GM10266 (cell line): Measurements from ENCODE around the gene BLZF1.
"Not testable (repeated sequence)": the region's sequence is repeated elsewhere in the genome, so short reads cannot be mapped to it uniquely, and the experiment has no call there.

ENCODE experiments used
- DNase-seq: peaks from one replicate; pipeline ENCODE4 v3.0.0; 2012; ENCODE audit errors: extremely low spot score
- TF ChIP-seq, protein P1 (sequence below): IDR thresholded peaks from 2 replicates; pipeline ENCODE4 v1.5.1; 2012; ENCODE audit warnings: mild to moderate bottlenecking, low read depth; ENCODE audit not compliant: control insufficient read depth, insufficient read depth; ENCODE audit errors: missing control alignments

Gene BLZF1

DNA sequence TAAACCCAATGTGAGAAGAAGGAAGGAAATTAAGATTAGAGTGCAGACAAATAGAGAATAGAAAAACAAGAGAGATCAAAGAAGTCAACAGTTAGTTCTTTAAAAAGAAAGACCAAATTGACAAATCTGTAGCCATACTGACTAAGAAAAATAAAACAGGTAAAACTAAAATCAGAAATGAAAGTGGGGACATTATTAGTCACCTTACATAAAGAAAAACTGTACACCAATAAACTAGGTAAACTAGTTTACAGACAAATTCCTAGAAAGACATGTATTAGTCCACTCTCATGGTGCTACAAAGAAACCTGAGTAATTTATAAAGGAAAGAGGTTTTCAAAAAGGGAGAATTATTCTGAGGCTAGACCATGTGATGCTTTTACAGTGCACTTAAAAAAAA lies 22.3 kb downstream of the BLZF1 start:
- TF ChIP-seq, protein P1, sequence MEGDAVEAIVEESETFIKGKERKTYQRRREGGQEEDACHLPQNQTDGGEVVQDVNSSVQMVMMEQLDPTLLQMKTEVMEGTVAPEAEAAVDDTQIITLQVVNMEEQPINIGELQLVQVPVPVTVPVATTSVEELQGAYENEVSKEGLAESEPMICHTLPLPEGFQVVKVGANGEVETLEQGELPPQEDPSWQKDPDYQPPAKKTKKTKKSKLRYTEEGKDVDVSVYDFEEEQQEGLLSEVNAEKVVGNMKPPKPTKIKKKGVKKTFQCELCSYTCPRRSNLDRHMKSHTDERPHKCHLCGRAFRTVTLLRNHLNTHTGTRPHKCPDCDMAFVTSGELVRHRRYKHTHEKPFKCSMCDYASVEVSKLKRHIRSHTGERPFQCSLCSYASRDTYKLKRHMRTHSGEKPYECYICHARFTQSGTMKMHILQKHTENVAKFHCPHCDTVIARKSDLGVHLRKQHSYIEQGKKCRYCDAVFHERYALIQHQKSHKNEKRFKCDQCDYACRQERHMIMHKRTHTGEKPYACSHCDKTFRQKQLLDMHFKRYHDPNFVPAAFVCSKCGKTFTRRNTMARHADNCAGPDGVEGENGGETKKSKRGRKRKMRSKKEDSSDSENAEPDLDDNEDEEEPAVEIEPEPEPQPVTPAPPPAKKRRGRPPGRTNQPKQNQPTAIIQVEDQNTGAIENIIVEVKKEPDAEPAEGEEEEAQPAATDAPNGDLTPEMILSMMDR: no peak
- no peak for DNase-seq

DNA sequence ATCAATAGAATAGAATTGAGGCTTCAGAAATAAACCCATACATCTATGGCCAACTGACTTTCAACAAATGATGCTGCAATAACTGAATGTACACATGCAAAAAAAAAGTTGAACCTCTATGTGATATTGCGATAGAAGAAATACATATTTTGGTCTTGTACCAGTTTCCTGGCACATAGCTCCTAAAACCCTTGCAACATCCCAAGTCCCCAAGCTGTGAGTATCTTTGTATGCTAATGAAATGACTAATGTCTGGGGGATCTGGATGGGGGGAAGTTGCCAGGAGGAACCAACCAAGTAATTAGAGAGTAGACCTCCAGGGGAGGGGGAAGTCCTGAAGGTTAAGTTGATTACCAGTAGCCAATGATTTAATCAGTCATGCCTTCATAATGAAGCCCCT lies 24.4 kb downstream of the BLZF1 start:
- DNase-seq: no peak
- TF ChIP-seq, protein P1: no peak

DNA sequence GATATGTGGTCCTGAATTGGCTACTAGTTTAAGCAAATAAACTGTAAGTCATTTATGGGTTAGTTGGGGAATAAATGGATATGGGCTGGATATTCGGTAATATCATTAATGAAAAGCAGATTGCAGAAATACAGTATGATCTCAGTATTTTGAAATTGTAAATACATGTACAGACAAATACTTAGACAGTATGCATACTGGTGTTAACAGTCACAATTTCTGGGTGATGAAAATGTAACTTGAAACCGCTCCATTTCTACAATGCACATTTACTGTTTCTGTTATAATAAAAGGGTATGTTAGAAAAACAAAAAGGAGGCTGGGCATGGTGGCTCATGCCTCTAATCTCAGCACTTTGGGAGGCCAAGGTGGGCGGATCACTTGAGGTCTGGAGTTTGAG lies 28.0 kb downstream of the BLZF1 start:
- TF ChIP-seq, protein P1: no peak
- DNase-seq: no peak

DNA sequence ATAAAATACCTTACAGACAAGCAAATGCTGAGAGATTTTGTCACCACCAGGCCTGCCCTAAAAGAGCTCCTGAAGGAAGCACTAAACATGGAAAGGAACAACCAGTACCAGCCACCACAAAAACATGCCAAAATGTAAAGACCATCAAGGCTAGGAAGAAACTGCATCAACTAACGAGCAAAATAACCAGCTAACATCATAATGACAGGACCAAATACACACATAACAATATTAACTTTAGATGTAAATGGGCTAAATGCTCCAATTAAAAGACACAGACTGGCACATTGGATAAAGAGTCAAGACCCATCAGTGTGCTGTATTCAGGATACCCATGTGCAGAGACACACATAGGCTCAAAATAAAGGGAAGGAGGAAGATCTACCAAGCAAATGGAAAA lies 34.6 kb downstream of the BLZF1 start:
- not testable (repeated sequence) for DNase-seq

DNA sequence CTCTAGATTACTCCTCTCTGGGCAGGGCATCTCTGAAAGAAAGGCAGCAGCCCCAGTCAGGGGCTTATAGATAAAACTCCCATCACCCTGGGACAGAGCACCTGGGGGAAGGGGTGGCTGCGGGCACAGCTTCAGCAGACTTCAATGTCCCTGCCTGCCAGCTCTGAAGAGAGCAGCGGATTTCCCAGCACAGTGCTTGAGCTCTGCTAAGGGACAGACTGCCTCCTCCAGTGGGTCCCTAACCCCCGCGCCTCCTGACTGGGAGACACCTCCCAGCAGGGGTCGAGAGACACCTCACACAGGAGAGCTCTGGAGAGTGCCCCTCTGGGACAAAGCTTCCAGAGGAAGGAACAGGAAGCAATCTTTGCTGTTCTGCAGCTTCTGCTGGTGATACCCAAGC lies 40.3 kb downstream of the BLZF1 start:
- not testable (repeated sequence) for DNase-seq

DNA sequence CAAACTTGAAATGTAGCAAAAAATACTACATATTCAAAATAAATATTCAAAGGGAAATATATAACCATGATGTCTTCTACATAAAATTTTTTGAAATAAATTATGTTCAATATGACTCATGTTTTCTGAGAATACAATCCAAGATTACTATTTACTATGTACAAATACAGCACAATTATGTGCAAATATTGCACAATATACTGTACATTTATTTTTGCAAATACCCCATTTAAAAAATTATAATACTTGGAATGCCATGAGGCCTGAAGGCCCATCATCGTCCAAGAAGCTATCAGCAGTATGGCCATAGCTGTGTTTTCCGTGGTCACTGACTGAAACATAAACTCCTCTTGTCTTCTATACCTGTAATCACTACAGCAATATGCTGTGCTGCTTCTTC lies 47.0 kb downstream of the BLZF1 start:
- DNase-seq: no peak
- TF ChIP-seq, protein P1: no peak

DNA sequence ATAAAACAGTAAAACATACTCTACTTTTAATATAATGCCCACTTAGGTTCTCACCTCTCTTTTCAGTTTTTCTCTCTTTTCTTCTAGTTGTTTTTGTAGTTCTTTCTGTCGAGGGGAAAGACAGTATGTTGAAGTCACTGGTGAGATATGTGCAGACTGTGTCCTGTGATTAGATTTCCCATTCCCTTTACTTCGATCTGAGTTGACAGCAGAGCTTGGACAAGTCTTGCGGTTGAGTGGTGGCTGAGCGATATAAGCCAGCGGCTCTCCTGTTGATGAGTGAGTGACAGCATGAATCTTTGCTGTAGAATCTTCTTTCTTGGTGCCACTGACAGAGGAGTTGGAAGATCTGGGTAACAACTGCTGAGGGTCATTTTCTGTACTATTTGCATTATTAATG lies 53.3 kb downstream of the BLZF1 start:
- TF ChIP-seq, protein P1: no peak
- DNase-seq: no peak

DNA sequence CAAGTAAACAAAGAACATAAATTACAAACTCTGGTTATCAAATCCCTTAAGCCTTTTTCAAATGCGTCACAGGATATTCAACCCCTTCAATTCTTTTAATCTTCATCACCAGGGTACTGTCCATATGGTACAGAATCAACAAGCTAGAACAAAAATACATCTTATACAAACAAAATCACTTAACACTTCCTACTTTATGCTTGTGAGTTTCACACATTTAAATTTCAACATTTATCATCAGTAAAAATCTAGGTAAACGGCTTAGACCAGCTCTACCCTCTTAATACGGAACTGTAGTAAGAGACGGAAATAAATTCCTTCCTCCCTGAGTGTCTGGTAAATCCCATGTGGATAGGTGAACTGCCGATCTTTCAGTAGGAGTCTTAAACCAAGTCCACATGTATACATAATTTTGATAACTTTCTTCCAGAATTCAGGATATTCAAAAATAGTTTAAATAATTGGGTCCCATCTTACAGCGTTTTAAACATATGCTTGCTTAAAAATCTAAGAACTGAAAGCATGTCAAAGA lies 58.2 kb downstream of the BLZF1 start:
- DNase-seq: no peak

More for the DNA sequence above, 58.2 kb downstream of the BLZF1 start:
- TF ChIP-seq, protein P1: no peak
